Stimulated activated naive CD8-positive, alpha-beta T cell treated with anti-CD3 and anti-CD28 coated beads, Interleukin-15, Interleukin-2, amounts not matched to agents 100 ng/mL and 50 ng/mL, for 24 hours (primary cell): Measurements from ENCODE around the gene SLC7A9.
"Not testable (repeated sequence)": the region's sequence is repeated elsewhere in the genome, so short reads cannot be mapped to it uniquely, and the experiment has no call there.

Experiments
- H3K27ac Mint-ChIP-seq: one replicate; pipeline ENCODE4 v1.8.0; 2021; ENCODE audit warnings: mild to moderate bottlenecking, mixed read lengths
- H3K27me3 Mint-ChIP-seq: one replicate; pipeline ENCODE4 v1.8.0; 2021; ENCODE audit warnings: mixed read lengths
- H3K36me3 Mint-ChIP-seq: one replicate; pipeline ENCODE4 v1.8.0; 2021; ENCODE audit warnings: low read depth, mixed read lengths
- H3K4me1 Mint-ChIP-seq: one replicate; pipeline ENCODE4 v1.8.0; 2021; ENCODE audit warnings: low read depth, mixed read lengths
- H3K4me3 Mint-ChIP-seq: one replicate; pipeline ENCODE4 v1.8.0; 2021; ENCODE audit warnings: mild to moderate bottlenecking, mixed read lengths
- H3K9me3 Mint-ChIP-seq: one replicate; pipeline ENCODE4 v1.8.0; 2021; ENCODE audit warnings: mixed read lengths

The SLC7A9 gene

DNA sequence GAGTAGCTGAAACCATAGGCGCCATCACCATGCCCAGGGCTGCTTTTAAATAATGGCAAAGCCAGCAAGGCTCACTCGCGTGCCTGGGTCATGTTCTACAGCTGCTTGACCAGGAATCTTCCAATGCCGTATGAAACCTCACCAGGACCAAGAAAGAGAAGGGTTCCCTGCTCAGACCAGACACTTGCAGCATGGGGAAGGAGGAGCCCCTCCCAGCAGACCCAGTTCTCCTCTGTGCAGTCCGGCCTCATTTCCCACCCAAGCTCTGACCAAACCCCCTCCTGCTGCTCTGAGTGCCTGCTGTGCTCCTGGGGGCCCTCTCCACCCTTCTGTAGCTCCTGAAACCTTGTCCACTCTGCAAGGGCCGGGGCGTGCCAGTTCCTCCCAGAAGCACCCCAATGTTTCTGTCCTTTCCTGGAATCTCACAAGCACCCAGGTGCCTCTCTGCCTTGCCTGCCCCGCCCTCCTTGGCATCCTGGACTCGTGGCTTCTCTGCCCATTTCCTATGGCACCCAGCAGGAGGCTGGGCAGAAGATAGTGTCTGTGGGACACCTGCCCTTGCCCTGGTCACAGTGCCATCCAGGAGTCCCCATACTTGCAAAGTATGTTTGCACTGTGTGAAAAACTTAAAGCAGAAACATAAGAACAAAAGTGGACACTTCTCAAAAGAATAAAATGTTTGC, 6.8 kb upstream of the SLC7A9 start:
- Mint-ChIP-seq H3K9me3 (no peaks in the 10 kb centered on the region), H3K4me1 (no peaks in the 10 kb centered on the region), H3K36me3 (no peaks in the 10 kb centered on the region), H3K4me3 (no peak overlapping the region), H3K27me3 (no peaks in the 10 kb centered on the region), H3K27ac (no peak overlapping the region)

DNA sequence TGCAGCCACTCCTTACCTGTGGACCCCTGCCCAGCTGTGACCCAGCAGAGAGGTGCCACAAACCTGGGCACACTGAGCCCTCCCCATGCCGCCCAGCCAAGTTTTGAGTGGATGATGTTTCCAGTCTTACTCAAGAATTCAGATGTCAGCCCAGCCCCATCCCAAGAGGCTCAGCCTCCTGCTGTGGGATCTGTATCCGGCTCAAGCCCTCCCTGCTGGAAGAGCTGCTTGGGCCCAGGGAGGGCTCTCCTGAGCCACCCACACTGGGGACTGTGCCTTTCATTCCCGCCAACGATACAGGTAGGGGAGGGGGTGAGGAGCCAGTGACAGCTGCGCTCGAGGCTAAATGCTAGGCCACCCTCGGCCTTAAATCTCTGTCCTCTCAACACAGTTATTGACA, 5.9 kb upstream of the SLC7A9 start:
- Mint-ChIP-seq H3K4me3 (no peak overlapping the region), H3K36me3 (no peaks in the 10 kb centered on the region), H3K27ac (no peak overlapping the region), H3K27me3 (no peaks in the 10 kb centered on the region), H3K4me1 (no peaks in the 10 kb centered on the region), H3K9me3 (no peaks in the 10 kb centered on the region)

DNA sequence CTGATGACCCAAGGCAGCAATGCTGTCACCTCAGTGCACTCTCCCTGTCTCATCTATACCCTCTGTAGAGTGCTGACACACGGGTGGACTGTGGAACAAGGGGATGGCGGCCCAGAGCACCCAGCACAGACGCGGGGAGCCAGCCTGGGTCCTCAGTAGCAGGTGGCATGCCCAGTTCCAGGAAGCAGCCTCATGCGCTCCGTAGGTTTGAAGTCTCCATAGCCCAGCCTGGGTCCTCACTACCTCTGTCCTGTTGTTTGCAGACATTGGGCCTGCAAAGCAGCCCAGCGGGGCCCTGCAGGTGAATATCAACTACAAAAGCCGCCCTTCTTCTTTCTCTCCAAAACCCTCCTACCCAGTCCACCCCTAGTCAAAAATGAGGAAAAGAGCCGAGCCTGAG, 5.0 kb upstream of the SLC7A9 start:
- H3K4me1 Mint-ChIP-seq: no peaks in the 10 kb centered on the region
- H3K9me3 Mint-ChIP-seq: no peaks in the 10 kb centered on the region

DNA sequence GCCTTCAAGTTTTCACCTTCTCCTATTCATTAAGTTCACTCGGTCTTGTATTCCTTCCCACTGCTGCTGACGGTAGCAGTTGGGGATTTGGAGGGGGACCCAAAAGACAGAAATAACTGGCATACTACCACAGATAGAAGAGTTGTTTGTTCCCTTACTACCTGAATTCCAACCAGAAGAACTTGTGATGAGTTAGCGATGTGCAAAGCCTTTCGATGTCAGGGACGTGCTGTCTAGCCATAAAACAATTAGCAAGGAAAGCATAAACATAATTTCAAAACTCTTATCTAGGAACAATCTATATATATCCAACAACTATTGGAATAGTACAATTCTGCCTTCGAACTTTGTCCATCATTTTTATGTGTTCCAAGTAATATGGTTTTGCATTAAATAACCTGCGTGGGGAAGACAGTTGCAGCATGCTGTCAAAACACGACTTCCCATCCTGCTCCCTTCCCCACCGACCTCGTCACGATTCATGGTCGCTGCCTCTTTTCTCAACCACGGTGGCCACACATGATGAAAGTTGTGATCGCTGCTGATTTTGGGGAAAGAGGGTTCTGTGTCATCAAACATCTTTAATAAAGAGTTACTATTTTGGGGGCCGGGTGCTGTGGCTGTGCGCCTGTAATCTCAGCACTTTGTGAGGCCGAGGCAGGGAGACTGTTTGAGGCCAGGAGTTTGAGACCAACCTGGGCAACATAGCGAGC, 3.8 kb upstream of the SLC7A9 start:
- Mint-ChIP-seq H3K4me1 (no peaks in the 10 kb centered on the region), H3K36me3 (no peaks in the 10 kb centered on the region), H3K27me3 (no peaks in the 10 kb centered on the region), H3K4me3 (no peak overlapping the region), H3K27ac (no peak overlapping the region), H3K9me3 (no peaks in the 10 kb centered on the region)

More for the DNA sequence above, 5.0 kb upstream of the SLC7A9 start:
- no peak overlapping the region for H3K4me3 Mint-ChIP-seq
- no peaks in the 10 kb centered on the region for H3K27me3 Mint-ChIP-seq
- H3K27ac Mint-ChIP-seq: no peak overlapping the region
- H3K36me3 Mint-ChIP-seq: no peaks in the 10 kb centered on the region

DNA sequence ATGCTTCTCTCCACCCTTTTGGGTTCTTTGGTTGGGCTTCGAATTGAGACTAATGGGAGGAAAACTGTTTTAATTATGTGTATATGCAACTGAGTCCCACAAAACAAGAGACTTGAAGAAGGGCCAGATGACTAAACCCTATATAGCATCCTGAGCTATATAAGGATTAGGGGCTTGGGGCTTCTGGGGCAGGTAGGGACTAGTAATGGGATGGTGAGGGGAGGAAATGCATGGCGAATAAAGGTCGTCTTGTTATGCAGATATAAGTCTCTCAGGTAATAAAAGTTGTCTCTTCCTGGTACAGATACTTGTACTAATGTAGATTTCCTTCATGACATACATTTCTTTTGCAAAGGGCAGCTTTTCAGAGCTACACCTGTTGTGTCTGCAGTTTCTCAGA, 2.8 kb upstream of the SLC7A9 start:
- Mint-ChIP-seq H3K9me3 (no peaks in the 10 kb centered on the region), H3K27ac (no peak overlapping the region), H3K4me1 (no peaks in the 10 kb centered on the region), H3K36me3 (no peaks in the 10 kb centered on the region), H3K4me3 (no peak overlapping the region), H3K27me3 (no peaks in the 10 kb centered on the region)

DNA sequence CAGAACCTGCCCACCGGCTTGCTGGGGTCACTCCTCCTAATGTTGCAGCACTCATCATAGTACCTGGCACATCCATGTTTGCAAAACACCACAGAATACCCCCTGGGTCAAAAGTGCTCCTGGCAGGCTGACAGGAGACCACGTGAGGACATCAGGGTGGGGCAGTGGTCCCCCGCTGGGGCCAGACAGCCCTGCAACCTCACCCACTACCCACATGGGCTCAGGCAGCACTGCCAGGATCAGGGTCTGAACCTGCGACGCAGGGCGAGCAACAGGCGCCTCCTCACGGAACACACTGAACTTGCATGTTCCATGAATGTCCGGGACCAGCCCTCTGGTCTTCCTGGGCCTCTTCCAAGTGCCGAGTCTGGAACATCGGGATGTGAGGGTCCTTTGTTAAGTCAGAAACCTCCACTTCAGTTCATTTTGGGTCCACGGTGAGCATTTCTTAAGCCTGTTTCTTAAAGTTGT, 1.4 kb upstream of the SLC7A9 start:
- no peaks in the 10 kb centered on the region for H3K27me3 Mint-ChIP-seq
- H3K27ac Mint-ChIP-seq: no peak overlapping the region
- no peaks in the 10 kb centered on the region for H3K36me3 Mint-ChIP-seq
- no peaks in the 10 kb centered on the region for H3K4me1 Mint-ChIP-seq
- H3K9me3 Mint-ChIP-seq: no peaks in the 10 kb centered on the region
- no peak overlapping the region for H3K4me3 Mint-ChIP-seq

DNA sequence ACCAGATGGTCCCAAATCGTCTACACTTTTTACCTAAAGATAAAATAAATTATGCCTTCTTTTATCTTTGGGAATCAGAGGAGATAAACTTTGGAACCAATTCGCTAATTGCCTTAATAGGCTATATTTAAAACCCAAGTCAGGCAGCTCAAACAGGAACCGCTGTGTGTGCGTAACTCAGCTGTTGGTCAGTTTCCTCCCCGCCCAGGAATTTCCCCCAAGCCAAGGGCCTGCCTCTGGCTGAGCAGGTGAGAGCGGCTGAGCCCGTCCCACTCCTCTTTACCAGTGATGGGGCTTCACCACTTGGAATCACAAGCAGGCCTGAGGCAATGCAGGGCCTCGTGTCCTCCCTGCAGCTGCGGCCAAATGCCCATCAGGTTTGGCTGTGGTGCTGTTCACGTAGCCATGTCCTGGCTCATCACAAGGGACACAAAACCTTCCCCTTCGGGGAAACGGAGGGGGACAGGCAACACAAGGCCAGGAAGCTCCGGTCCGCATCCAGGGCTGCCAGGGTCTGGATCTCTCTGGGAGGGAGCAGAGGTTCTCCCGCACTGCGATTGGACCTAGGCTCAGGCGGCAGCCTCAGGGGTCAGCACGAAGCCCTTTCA, 503 bp upstream of the SLC7A9 start:
- no peak overlapping the region for H3K27ac Mint-ChIP-seq
- no peaks in the 10 kb centered on the region for H3K4me1 Mint-ChIP-seq
- no peaks in the 10 kb centered on the region for H3K9me3 Mint-ChIP-seq

DNA sequence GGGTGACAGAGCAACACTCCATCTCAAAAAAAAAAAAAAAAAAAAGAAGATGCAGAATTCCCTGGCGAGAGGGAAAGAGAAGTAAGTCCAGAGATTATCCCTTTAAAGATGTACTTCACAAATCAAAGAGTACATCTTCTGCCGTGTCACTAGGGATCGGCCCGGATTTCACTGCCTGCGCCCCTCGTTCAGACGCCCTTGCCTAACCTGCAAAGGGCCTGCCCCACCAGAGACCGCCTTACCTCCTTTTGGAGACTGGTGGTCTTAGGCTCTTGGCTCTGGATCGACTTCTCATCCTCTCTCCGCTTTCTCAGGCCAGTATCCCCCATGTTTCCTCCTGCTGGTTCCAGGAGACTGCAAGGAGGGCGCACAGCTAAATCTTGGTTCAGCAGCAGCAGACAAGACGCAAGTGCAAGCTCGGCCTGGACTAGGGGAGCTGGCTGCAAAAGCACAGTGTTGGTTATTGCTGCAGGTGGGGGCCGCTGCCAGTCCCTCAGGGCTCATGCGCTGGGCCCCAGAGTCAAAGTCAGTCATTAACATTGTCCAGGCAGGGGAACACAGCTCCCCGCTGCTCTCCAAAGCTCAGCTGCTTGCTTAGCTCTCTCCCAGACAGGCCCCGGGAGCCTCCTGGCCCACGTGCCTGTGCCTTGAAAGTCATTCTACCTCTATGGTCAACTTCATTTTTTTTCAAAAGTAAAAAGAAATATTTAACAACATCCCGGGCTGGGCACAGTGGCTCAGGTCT, 1.2 kb downstream of the SLC7A9 start:
- Mint-ChIP-seq H3K27me3 (no peaks in the 10 kb centered on the region), H3K36me3 (no peaks in the 10 kb centered on the region), H3K4me3 (no peak overlapping the region), H3K27ac (no peak overlapping the region), H3K4me1 (no peaks in the 10 kb centered on the region), H3K9me3 (no peaks in the 10 kb centered on the region)

More for the DNA sequence above, 503 bp upstream of the SLC7A9 start:
- Mint-ChIP-seq H3K27me3 (no peaks in the 10 kb centered on the region), H3K4me3 (no peak overlapping the region), H3K36me3 (no peaks in the 10 kb centered on the region)

DNA sequence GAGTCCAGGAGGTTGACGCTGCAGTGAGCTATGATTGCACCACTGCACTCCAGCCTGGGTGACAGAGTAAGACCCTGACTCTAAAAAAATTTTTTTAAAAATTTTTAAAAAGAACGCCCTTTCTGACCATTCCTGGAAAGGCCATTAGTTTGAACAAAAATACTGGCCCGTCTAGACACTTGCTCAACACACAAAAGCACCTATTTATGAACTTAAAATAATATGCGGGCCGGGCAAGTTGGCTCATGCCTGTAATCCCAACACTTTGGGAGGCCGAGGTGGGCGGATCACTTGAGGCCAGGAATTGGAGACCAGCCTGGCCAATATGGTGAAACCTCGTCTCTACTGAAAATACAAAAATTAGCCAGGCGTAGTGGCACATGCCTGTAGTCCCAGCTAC, 2.1 kb downstream of the SLC7A9 start:
- H3K36me3 Mint-ChIP-seq, H3K27ac Mint-ChIP-seq, H3K4me3 Mint-ChIP-seq, H3K4me1 Mint-ChIP-seq, H3K9me3 Mint-ChIP-seq, H3K27me3 Mint-ChIP-seq: not testable (repeated sequence)

DNA sequence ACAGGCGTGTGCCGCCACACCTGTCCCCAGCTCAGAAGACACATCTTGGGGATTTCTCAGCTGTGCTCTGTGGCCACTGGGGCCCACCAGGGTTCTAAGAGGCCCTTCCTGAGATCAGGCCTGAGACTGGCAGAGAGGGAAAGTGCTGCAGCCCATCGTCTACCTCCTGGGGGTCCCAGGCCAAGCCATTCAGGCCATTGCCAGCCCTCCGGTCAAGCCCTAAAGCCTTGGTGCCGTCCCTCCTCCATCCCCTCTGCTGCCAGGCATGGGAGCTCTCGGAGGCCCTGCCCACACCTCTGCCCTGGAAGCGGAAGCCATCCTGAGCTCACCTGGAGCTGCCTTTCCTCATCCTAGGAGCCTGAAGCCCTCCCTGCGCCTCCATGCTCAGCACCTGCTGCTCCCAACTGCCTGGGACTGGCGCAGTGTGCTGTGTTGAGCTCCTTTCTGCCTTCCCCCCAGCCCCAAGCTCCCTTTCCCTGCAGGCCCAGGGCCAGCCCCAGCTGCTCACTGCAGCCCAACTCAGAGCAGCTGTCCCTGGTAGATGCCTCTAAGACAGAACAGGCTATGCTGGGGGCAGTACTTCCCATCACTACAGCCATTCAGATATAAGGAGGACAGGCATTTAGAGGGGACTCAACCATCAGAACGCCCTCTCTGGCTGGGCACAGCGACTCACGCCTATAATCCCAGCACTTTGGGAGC, 2.9 kb downstream of the SLC7A9 start:
- H3K4me1 Mint-ChIP-seq: no peaks in the 10 kb centered on the region
- H3K27me3 Mint-ChIP-seq: no peaks in the 10 kb centered on the region
- H3K4me3 Mint-ChIP-seq: no peak overlapping the region
- H3K9me3 Mint-ChIP-seq: no peaks in the 10 kb centered on the region
- H3K36me3 Mint-ChIP-seq: no peaks in the 10 kb centered on the region
- H3K27ac Mint-ChIP-seq: no peak overlapping the region

DNA sequence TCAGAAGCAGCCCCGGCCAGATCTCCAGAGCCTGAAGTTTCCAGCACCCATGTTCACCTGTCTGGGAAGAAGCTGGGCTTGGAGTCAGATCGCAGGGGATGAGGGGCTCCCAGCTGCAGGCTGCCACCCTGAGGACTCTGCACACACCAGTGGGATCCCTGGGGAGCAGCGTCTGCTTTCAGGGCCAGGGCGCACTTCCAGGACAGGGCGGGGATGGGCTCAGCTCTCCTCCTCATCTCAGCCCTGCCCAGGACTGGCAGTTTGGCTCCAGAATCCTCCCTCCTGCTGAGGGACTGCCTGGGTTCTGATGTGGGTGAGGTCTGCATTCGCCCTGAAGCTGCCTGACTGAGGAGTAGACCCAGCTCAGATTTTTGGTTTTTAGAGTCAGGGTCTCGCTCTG, 3.5 kb downstream of the SLC7A9 start:
- Mint-ChIP-seq H3K27me3 (no peaks in the 10 kb centered on the region), H3K9me3 (no peaks in the 10 kb centered on the region), H3K27ac (no peak overlapping the region), H3K4me3 (no peak overlapping the region), H3K4me1 (no peaks in the 10 kb centered on the region), H3K36me3 (no peaks in the 10 kb centered on the region)

DNA sequence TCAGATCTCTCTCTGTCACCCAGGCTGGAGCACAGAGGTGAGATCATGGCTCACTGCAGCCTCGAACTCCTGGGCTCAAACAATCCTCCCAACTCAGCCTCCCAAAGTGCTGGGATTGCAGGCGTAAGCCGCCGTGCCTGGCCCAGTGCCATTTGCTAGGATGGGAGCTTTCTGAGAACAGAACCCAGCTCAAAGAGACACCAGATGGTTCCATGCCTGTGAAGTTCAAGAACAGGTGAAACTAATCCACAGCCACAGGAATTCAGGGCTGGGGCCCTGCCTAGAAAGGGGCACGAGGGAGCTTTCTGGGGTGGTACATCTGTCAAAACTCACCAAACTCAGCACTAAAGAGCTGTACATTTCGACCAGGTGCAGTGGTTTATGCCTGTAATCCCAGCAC, 4.2 kb downstream of the SLC7A9 start:
- Mint-ChIP-seq H3K27ac (no peak overlapping the region), H3K27me3 (no peaks in the 10 kb centered on the region), H3K4me1 (no peaks in the 10 kb centered on the region), H3K9me3 (no peaks in the 10 kb centered on the region), H3K36me3 (no peaks in the 10 kb centered on the region), H3K4me3 (no peak overlapping the region)

DNA sequence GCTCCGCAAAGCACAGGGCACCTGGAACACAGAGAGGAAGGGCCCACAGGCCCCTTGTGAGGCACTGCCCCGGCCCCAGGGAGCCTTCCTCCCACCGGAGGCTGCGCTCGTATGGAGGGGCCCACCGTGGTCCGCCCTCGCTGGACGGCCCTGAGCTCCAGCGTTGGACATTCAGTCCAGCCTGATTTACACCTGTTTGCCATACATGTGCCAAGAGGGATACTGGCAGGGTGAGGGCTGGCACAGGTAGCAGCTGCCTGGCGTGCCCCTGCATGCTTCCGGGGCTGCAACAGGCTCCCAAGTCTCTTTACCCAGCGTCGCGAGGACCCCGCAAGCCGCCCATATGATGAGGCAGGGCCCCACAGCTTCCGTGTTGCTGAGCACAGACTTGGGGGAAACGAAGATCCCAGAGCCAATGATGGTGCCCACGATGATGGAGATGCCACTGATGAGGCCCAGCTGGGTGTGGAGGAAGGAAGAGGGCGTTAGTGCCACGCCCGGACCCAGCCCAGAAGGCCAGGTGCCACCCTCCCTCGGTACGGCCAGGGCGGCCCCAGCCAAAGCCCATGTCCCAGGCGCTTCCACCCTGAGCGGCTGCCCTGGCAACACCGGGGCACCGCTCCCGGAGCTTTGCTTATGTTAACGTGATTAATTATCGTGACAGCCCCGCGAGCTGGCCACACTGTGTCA, 5.1 kb downstream of the SLC7A9 start:
- H3K9me3 Mint-ChIP-seq: no peaks in the 10 kb centered on the region
- H3K4me1 Mint-ChIP-seq: no peaks in the 10 kb centered on the region
- no peaks in the 10 kb centered on the region for H3K36me3 Mint-ChIP-seq
- no peaks in the 10 kb centered on the region for H3K27me3 Mint-ChIP-seq
- H3K4me3 Mint-ChIP-seq: no peak overlapping the region
- no peak overlapping the region for H3K27ac Mint-ChIP-seq

DNA sequence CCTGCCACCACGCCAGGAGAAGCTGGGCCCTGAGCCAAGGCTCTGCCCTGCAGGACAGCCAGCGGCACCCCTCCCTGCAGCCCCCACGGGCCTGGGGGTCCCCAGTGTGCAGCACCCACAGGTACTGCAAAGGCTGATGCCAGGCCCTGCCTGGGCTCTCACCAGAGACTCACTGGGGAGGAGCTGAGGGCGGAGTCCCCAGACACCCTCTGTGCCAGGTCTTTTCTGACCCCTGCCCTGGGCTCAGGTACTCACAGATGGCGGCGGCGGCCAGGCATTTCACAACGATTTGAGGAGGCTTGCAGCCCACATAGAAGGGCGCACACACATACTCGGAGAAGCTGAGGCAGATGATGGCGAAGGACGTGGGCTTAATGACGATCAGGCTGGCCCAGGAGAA, 5.7 kb downstream of the SLC7A9 start:
- H3K9me3 Mint-ChIP-seq: no peaks in the 10 kb centered on the region
- H3K4me3 Mint-ChIP-seq: no peak overlapping the region
- no peak overlapping the region for H3K27ac Mint-ChIP-seq
- H3K4me1 Mint-ChIP-seq: no peaks in the 10 kb centered on the region
- no peaks in the 10 kb centered on the region for H3K27me3 Mint-ChIP-seq
- H3K36me3 Mint-ChIP-seq: no peaks in the 10 kb centered on the region
